HepG2 (cell line): Measurements from ENCODE around the gene CAPN12. TPM values are rescaled to one million over a fixed set of nuclear protein-coding genes. Genes with fewer than 3 reads are reported as not detected.

ENCODE experiments used
- CENPX ChIP-seq: sonication (generic); formaldehyde crosslinking; IDR thresholded peaks from 2 replicates; pipeline ENCODE4 v1.9.0; 2021; ENCODE audit warnings: mild to moderate bottlenecking, missing genetic modification reagents, moderate library complexity
- CHD4 ChIP-seq: fragments of 200-600 bp; sonication (generic); IDR thresholded peaks from 2 replicates; pipeline ENCODE4 v1.7.0; 2017; ENCODE audit warnings: mild to moderate bottlenecking, low read length, borderline replicate concordance
- FLYWCH1 ChIP-seq: sonication (generic); formaldehyde crosslinking; IDR thresholded peaks from 2 replicates; pipeline ENCODE4 v1.8.1; 2023; ENCODE audit warnings: mild to moderate bottlenecking, missing genetic modification reagents
- HES4 ChIP-seq: sonication (generic); formaldehyde crosslinking; IDR thresholded peaks from 2 replicates; pipeline ENCODE4 v1.9.0; 2021; ENCODE audit warnings: mild to moderate bottlenecking, missing genetic modification reagents, borderline replicate concordance
- LCORL ChIP-seq, 2 experiments: fragments of 450-650 bp in 1 of 2; sonication (generic) in 1 of 2; formaldehyde crosslinking in 1 of 2; IDR thresholded peaks; 2 replicates each; pipeline versions ENCODE4 v1.5.0 to v1.6.1; 2017 to 2020; ENCODE audit warnings: antibody characterized with exemption in 1 of 2, missing genetic modification reagents in 1 of 2
- MAF1 ChIP-seq: sonication (generic); formaldehyde crosslinking; IDR thresholded peaks from 2 replicates; pipeline ENCODE4 v1.5.0; 2020; ENCODE audit warnings: missing genetic modification reagents, borderline replicate concordance
- SIN3B ChIP-seq: fragments of 150-350 bp; IDR thresholded peaks from 2 replicates; pipeline ENCODE4 v1.6.1; 2014; ENCODE audit warnings: low read length
- SIX1 ChIP-seq: sonication (generic); formaldehyde crosslinking; IDR thresholded peaks from 2 replicates; pipeline ENCODE4 v1.4.0; 2020; ENCODE audit warnings: missing genetic modification reagents, borderline replicate concordance
- SMARCE1 ChIP-seq: fragments of 450-650 bp; IDR thresholded peaks from 2 replicates; pipeline ENCODE4 v1.6.1; 2017; ENCODE audit warnings: borderline replicate concordance
- SP5 ChIP-seq: IDR thresholded peaks from 2 replicates; pipeline ENCODE4 v1.6.1; 2016; ENCODE audit warnings: low read depth, borderline replicate concordance
- ZFP82 ChIP-seq: sonication (generic); formaldehyde crosslinking; IDR thresholded peaks from 2 replicates; pipeline ENCODE4 v1.5.1; 2020; ENCODE audit warnings: mild to moderate bottlenecking, missing genetic modification reagents, borderline replicate concordance
- ZMYM2 ChIP-seq: sonication (generic); formaldehyde crosslinking; IDR thresholded peaks from 2 replicates; pipeline ENCODE4 v1.8.0; 2022; ENCODE audit warnings: mild to moderate bottlenecking, missing genetic modification reagents
- ZNF232 ChIP-seq: sonication (generic); formaldehyde crosslinking; IDR thresholded peaks from 2 replicates; pipeline ENCODE4 v1.4.0; 2020; ENCODE audit warnings: missing genetic modification reagents, borderline replicate concordance
- ZNF382 ChIP-seq: sonication (generic); formaldehyde crosslinking; IDR thresholded peaks from 2 replicates; pipeline ENCODE4 v1.5.0; 2020; ENCODE audit warnings: missing genetic modification reagents, mild to moderate bottlenecking, borderline replicate concordance
- ZNF496 ChIP-seq: sonication (generic); formaldehyde crosslinking; IDR thresholded peaks from 2 replicates; pipeline ENCODE4 v1.8.1; 2023; ENCODE audit warnings: mild to moderate bottlenecking, moderate library complexity, missing genetic modification reagents; ENCODE audit not compliant: insufficient replicate concordance
- ZNF670 ChIP-seq: sonication (generic); formaldehyde crosslinking; IDR thresholded peaks from 2 replicates; pipeline ENCODE4 v1.8.0; 2022; ENCODE audit warnings: mild to moderate bottlenecking, missing genetic modification reagents, borderline replicate concordance
- ZNF83 ChIP-seq: sonication (generic); formaldehyde crosslinking; IDR thresholded peaks from 2 replicates; pipeline ENCODE4 v1.4.0; 2020; ENCODE audit warnings: missing genetic modification reagents, mild to moderate bottlenecking, borderline replicate concordance
- ZNF879 ChIP-seq: sonication (generic); formaldehyde crosslinking; IDR thresholded peaks from 2 replicates; pipeline ENCODE4 v1.8.1; 2023; ENCODE audit warnings: missing genetic modification reagents
- ZSCAN22 ChIP-seq: sonication (generic); formaldehyde crosslinking; IDR thresholded peaks from 2 replicates; pipeline ENCODE4 v1.4.0; 2020; ENCODE audit warnings: mild to moderate bottlenecking, missing genetic modification reagents
- polyA plus RNA-seq, 8 experiments: library from polyadenylated mRNA; depleted of rRNA in 3 of 8; stranded (reverse) in 7 of 8; unstranded in 1 of 8; fragments of >200 nt; fragmentation: Illumina TruSeq in 4 of 8; extraction: Trizol in 4 of 8; gene quantifications; 2 replicates each; pipeline versions ENCODE4 v1.2.1 to v1.2.3, GENCODE V29; 2011 to 2016; ENCODE audit warnings: low read depth in 4 of 8, missing spikeins in 1 of 8, mixed read lengths in 1 of 8; ENCODE audit not compliant: insufficient read depth in 1 of 8
- total RNA-seq, 5 experiments: library from RNA; depleted of rRNA; stranded (reverse); fragments of >200 nt; fragmentation: Illumina TruSeq; extraction: Trizol; gene quantifications; 2 replicates each; pipeline ENCODE4 v1.2.3, GENCODE V29; 2016; ENCODE audit warnings: low read depth in 1 of 5
- TF ChIP-seq, protein P1 (sequence below): IDR thresholded peaks from 2 replicates; pipeline ENCODE4 v1.6.1; 2016; ENCODE audit warnings: low read depth, control low read depth
- TF ChIP-seq, protein P2 (sequence below): IDR thresholded peaks from 2 replicates; pipeline ENCODE4 v1.6.1; 2018; ENCODE audit warnings: missing genetic modification reagents
- TF ChIP-seq, protein P3 (sequence below): sonication (generic); formaldehyde crosslinking; IDR thresholded peaks from 2 replicates; pipeline ENCODE4 v1.4.0; 2020; ENCODE audit warnings: missing genetic modification reagents
- TF ChIP-seq, protein P4 (sequence below): sonication (generic); formaldehyde crosslinking; IDR thresholded peaks from 2 replicates; pipeline ENCODE4 v1.8.0; 2022; ENCODE audit warnings: mild to moderate bottlenecking, missing genetic modification reagents
- TF ChIP-seq, protein P5 (sequence below): sonication (generic); formaldehyde crosslinking; IDR thresholded peaks from 2 replicates; pipeline ENCODE4 v1.4.0; 2020; ENCODE audit warnings: missing genetic modification reagents

CAPN12 gene
- total and polyA plus RNA-seq, 2 of the 13 experiments (the other 11 are each of a cell fraction or from before 2014, with no cell fraction given), result 1.6 to 13.6 TPM

DNA sequence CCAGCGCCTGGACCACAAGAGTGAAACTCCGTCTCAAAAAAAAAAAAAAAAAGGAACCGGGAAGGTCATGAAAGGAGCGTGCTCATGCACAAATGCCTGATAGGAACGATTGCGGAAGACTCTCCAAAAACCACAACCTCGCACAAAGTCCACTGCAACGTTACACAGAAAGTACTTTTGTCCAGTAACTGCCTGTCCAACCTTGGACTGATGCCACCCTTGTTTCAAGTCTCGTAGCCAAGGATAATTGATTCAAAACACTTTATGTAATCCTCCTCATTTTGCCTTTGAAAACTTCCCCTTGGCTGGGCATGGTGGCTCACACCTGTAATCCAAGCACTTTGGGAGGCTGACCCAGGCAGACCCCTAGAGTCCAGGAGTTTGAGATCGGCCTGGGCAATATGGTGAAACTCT, 15.3 kb upstream of the CAPN12 start (continued):
- TF ChIP-seq, protein P1, sequence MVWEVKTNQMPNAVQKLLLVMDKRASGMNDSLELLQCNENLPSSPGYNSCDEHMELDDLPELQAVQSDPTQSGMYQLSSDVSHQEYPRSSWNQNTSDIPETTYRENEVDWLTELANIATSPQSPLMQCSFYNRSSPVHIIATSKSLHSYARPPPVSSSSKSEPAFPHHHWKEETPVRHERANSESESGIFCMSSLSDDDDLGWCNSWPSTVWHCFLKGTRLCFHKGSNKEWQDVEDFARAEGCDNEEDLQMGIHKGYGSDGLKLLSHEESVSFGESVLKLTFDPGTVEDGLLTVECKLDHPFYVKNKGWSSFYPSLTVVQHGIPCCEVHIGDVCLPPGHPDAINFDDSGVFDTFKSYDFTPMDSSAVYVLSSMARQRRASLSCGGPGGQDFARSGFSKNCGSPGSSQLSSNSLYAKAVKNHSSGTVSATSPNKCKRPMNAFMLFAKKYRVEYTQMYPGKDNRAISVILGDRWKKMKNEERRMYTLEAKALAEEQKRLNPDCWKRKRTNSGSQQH (CRISPR knock-in tag), result no peak
- TF ChIP-seq LCORL (IDR thresholded peaks at IDR 0.05) (peak; percentile 97), LCORL (CRISPR knock-in tag; IDR thresholded peaks at IDR 0.05) (peak; percentile 97), ZFP82 (CRISPR knock-in tag) (no peak), CENPX (no peak), SIN3B (no peak), SIX1 (CRISPR knock-in tag) (peak; percentile 36; the same call in 1 of the 2 replicates), ZMYM2 (CRISPR knock-in tag) (peak; percentile 97), ZNF496 (CRISPR knock-in tag) (no peak), HES4 (CRISPR knock-in tag) (no peak), ZSCAN22 (CRISPR knock-in tag) (no peak), SMARCE1 (no peak), ZNF83 (CRISPR knock-in tag) (no peak), ZNF382 (CRISPR knock-in tag) (no peak), FLYWCH1 (no peak), ZNF670 (CRISPR knock-in tag) (no peak), ZNF232 (CRISPR knock-in tag) (no peak), MAF1 (CRISPR knock-in tag) (no peak), ZNF879 (CRISPR knock-in tag) (no peak), CHD4 (no peak), SP5 (no peak; the same call in 1 of the 2 replicates)
- TF ChIP-seq, protein P2, sequence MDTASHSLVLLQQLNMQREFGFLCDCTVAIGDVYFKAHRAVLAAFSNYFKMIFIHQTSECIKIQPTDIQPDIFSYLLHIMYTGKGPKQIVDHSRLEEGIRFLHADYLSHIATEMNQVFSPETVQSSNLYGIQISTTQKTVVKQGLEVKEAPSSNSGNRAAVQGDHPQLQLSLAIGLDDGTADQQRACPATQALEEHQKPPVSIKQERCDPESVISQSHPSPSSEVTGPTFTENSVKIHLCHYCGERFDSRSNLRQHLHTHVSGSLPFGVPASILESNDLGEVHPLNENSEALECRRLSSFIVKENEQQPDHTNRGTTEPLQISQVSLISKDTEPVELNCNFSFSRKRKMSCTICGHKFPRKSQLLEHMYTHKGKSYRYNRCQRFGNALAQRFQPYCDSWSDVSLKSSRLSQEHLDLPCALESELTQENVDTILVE (CRISPR knock-in tag), result no peak; the same call in 1 of the 2 replicates
- TF ChIP-seq, protein P3, sequence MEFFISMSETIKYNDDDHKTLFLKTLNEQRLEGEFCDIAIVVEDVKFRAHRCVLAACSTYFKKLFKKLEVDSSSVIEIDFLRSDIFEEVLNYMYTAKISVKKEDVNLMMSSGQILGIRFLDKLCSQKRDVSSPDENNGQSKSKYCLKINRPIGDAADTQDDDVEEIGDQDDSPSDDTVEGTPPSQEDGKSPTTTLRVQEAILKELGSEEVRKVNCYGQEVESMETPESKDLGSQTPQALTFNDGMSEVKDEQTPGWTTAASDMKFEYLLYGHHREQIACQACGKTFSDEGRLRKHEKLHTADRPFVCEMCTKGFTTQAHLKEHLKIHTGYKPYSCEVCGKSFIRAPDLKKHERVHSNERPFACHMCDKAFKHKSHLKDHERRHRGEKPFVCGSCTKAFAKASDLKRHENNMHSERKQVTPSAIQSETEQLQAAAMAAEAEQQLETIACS (CRISPR knock-in tag), result no peak
- TF ChIP-seq, protein P4, sequence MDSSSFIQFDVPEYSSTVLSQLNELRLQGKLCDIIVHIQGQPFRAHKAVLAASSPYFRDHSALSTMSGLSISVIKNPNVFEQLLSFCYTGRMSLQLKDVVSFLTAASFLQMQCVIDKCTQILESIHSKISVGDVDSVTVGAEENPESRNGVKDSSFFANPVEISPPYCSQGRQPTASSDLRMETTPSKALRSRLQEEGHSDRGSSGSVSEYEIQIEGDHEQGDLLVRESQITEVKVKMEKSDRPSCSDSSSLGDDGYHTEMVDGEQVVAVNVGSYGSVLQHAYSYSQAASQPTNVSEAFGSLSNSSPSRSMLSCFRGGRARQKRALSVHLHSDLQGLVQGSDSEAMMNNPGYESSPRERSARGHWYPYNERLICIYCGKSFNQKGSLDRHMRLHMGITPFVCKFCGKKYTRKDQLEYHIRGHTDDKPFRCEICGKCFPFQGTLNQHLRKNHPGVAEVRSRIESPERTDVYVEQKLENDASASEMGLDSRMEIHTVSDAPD (CRISPR knock-in tag), result peak; percentile 81; the same call in 1 of the 2 replicates
- TF ChIP-seq, protein P5, sequence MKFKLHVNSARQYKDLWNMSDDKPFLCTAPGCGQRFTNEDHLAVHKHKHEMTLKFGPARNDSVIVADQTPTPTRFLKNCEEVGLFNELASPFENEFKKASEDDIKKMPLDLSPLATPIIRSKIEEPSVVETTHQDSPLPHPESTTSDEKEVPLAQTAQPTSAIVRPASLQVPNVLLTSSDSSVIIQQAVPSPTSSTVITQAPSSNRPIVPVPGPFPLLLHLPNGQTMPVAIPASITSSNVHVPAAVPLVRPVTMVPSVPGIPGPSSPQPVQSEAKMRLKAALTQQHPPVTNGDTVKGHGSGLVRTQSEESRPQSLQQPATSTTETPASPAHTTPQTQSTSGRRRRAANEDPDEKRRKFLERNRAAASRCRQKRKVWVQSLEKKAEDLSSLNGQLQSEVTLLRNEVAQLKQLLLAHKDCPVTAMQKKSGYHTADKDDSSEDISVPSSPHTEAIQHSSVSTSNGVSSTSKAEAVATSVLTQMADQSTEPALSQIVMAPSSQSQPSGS (CRISPR knock-in tag), result peak; percentile 91
